Fibroblast of skin of scalp (primary cell): Measurements from ENCODE around the gene NPY1R.

Experiments used
- DNase-seq: peaks from one replicate; pipeline ENCODE4 v3.0.0-alpha.2; 2013

NPY1R gene

GRCh38 chr4:163279713-163280112, 52.7 kb downstream of the NPY1R start:
- no peak for DNase-seq

DNA sequence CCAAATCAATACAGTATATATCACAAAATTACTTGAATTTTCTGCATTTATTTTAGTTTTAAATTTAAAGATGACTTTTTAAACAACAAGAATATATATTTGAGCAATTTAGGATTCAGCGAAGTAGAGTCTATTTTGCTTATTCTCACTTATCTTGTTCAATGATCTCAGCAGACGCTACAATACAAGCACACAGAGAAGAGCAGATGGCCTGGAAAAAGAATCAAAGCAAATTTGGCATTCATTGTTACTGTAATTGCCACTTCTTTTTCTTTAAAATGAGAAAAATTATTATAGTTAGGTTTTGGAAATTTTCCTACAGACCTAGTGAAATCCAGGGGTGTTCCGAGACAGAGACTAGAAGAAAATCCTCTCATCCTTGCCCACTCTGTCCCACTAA, 57.5 kb downstream of the NPY1R start:
- no peak for DNase-seq
